Smooth muscle cell (in vitro differentiated cells): ENCODE results near the gene SYNM. TPM values are rescaled to one million over a fixed set of nuclear protein-coding genes. Genes with fewer than 3 reads are reported as not detected.

Experiments used
- DNase-seq: peaks from one replicate; lab custom pipeline; 2025; ENCODE audit not compliant: unreplicated experiment; lab: John Stamatoyannopoulos, UW
- H2AFZ ChIP-seq: fragments of 200-600 bp; sonication (generic); 2 replicates; pipeline ENCODE4 v1.6.0; 2016; ENCODE audit warnings: antibody characterized with exemption, low read depth, mild to moderate bottlenecking
- H3F3A ChIP-seq: fragments of 200-600 bp; sonication (generic); 2 replicates; pipeline ENCODE4 v1.6.0; 2017; ENCODE audit warnings: antibody characterized with exemption, low read depth
- H3K27ac ChIP-seq: fragments of 200-600 bp; sonication (generic); 2 replicates; pipeline ENCODE4 v1.5.1; 2016; ENCODE audit warnings: low read depth, mild to moderate bottlenecking
- H3K27me3 ChIP-seq: fragments of 200-600 bp; sonication (generic); 2 replicates; pipeline ENCODE4 v1.6.1; 2016; ENCODE audit warnings: low read depth, mild to moderate bottlenecking
- H3K36me3 ChIP-seq: fragments of 200-600 bp; sonication (generic); 2 replicates; pipeline ENCODE4 v1.5.1; 2016; ENCODE audit warnings: low read depth
- H3K4me1 ChIP-seq: fragments of 200-600 bp; sonication (generic); 2 replicates; pipeline ENCODE4 v1.5.1; 2016; ENCODE audit warnings: low read depth
- H3K4me2 ChIP-seq: fragments of 200-600 bp; sonication (generic); 2 replicates; pipeline ENCODE4 v1.6.0; 2016; ENCODE audit warnings: mild to moderate bottlenecking
- H3K4me3 ChIP-seq: fragments of 200-600 bp; sonication (generic); 2 replicates; pipeline ENCODE4 v1.5.1; 2016; ENCODE audit warnings: mild to moderate bottlenecking
- H3K79me2 ChIP-seq: fragments of 200-600 bp; sonication (generic); 2 replicates; pipeline ENCODE4 v1.6.0; 2016; ENCODE audit warnings: low read depth, mild to moderate bottlenecking
- H3K9ac ChIP-seq: fragments of 200-600 bp; sonication (generic); 2 replicates; pipeline ENCODE4 v1.6.0; 2016; ENCODE audit warnings: low read depth
- H3K9me3 ChIP-seq: fragments of 200-600 bp; sonication (generic); replicated peaks from 2 replicates; pipeline ENCODE4 v1.5.1; 2016; ENCODE audit warnings: low read depth
- H4K20me1 ChIP-seq: fragments of 200-600 bp; sonication (generic); 2 replicates; pipeline ENCODE4 v1.6.0; 2016; ENCODE audit warnings: low read depth
- WGBS: methylation state at CpG from one replicate; pipeline ENCODE4 v1.1.7; 2016; ENCODE audit warnings: low lambda C conversion rate; 5-methylcytosine and 5-hydroxymethylcytosine counted together
- polyA plus RNA-seq: library from polyadenylated mRNA; unstranded; fragments of >200 nt; fragmentation: Nextera tagmentation; extraction: Ambion mirVana; gene quantifications from 2 replicates; pipeline ENCODE4 v1.2.1, GENCODE V29; 2016
- total RNA-seq: library from RNA; depleted of rRNA; stranded (reverse); fragments of >200 nt; gene quantifications from 2 replicates; pipeline ENCODE4 v1.2.3, GENCODE V29; 2014
- TF ChIP-seq, protein P1 (sequence below): fragments of 200-600 bp; sonication (generic); IDR thresholded peaks from 2 replicates; pipeline ENCODE4 v1.5.1; 2017; ENCODE audit warnings: borderline replicate concordance, mild to moderate bottlenecking, antibody characterized with exemption; ENCODE audit not compliant: insufficient read depth, poor library complexity, severe bottlenecking

The SYNM gene
- total and polyA plus RNA-seq, 2 experiments from 2014 or later = 1.3 to 3.0 TPM

- Histone ChIP-seq H3K4me1 (peaks cover 3% of the 10 kb centered on the region), H3K9me3 (no peaks in the 10 kb centered on the region), H2AFZ (no peak overlapping the region), H3K27me3 (peaks cover 3% of the 10 kb centered on the region), H3K36me3 (no peaks in the 10 kb centered on the region), H3K9ac (no peak overlapping the region), H4K20me1 (no peaks in the 10 kb centered on the region), H3K27ac (no peak overlapping the region), H3F3A (no peaks in the 10 kb centered on the region), H3K79me2 (no peaks in the 10 kb centered on the region), H3K4me2 (no peak overlapping the region), H3K4me3 (no peak overlapping the region)
- TF ChIP-seq, protein P1, sequence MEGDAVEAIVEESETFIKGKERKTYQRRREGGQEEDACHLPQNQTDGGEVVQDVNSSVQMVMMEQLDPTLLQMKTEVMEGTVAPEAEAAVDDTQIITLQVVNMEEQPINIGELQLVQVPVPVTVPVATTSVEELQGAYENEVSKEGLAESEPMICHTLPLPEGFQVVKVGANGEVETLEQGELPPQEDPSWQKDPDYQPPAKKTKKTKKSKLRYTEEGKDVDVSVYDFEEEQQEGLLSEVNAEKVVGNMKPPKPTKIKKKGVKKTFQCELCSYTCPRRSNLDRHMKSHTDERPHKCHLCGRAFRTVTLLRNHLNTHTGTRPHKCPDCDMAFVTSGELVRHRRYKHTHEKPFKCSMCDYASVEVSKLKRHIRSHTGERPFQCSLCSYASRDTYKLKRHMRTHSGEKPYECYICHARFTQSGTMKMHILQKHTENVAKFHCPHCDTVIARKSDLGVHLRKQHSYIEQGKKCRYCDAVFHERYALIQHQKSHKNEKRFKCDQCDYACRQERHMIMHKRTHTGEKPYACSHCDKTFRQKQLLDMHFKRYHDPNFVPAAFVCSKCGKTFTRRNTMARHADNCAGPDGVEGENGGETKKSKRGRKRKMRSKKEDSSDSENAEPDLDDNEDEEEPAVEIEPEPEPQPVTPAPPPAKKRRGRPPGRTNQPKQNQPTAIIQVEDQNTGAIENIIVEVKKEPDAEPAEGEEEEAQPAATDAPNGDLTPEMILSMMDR = no peak
- DNase-seq = no peak
- WGBS = 49% methylated on average over 3 of the region's 3 CpGs
These were observed 9.3 kb upstream of the SYNM start for GRCh38 chr15:99095626-99096025.

GRCh38 chr15:99096173-99096893 is 8.5 kb upstream of the SYNM start:
- peaks cover 3% of the 10 kb centered on the region for H3K27me3 ChIP-seq
- H3K9ac ChIP-seq = no peak overlapping the region
- H2AFZ ChIP-seq = no peak overlapping the region
- no peaks in the 10 kb centered on the region for H3K79me2 ChIP-seq
- DNase-seq = no peak
- H3K4me1 ChIP-seq = peaks cover 6% of the 10 kb centered on the region
- no peaks in the 10 kb centered on the region for H3K36me3 ChIP-seq
- H4K20me1 ChIP-seq = no peaks in the 10 kb centered on the region
- TF ChIP-seq, protein P1 = no peak
- H3K27ac ChIP-seq = no peak overlapping the region
- no peak overlapping the region for H3K4me2 ChIP-seq
- H3K4me3 ChIP-seq = no peak overlapping the region
- no peaks in the 10 kb centered on the region for H3F3A ChIP-seq
- H3K9me3 ChIP-seq = no peaks in the 10 kb centered on the region
- 94% methylated on average over 11 of the region's 11 CpGs for WGBS

DNA sequence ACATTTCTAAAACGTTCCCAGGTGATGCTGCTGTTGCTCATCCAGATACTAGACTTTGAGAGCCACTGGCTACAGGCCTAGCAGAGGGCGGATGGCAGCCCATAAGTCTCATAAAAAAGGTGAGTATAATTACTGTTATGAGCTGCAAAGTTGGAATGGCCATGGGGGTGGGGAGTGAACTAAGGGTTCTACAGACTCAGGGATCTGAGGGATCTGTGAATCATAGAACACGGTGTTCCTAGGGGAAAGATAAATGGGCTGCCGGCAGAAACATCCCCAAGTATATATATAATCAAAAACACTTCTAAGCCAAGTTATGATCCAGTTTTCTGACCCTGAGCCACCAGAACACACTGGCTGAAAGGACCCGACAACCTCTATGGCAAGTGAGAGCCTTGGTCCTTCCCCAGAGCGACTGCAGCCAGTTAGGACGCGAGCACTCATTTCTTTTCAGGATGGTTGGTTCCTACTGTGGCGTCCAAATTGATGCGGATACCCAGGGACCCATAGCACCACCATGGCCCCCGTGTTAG is 7.9 kb upstream of the SYNM start:
- Histone ChIP-seq H3K4me3 (no peak overlapping the region), H3K9ac (no peak overlapping the region), H3K27ac (no peak overlapping the region), H3K9me3 (no peaks in the 10 kb centered on the region), H3F3A (no peaks in the 10 kb centered on the region), H3K36me3 (no peaks in the 10 kb centered on the region), H3K27me3 (peaks cover 3% of the 10 kb centered on the region), H3K4me2 (no peak overlapping the region), H3K4me1 (peaks cover 6% of the 10 kb centered on the region), H2AFZ (no peak overlapping the region), H3K79me2 (no peaks in the 10 kb centered on the region), H4K20me1 (no peaks in the 10 kb centered on the region)
- TF ChIP-seq, protein P1 = no peak
- no peak for DNase-seq
- WGBS = 90% methylated on average over 11 of the region's 11 CpGs
